ENCODE measurements around the gene LRRC28.

Gene LRRC28

GRCh38 chr15:99265541-99266070 lies 14.3 kb downstream of the LRRC28 start:
- Histone ChIP-seq H3K4me3 (ENCODE audit: low read depth, low read length) (no peak overlapping the region), H3K4me1 (ENCODE audit: control insufficient read depth, insufficient read depth, low read length) (peaks cover 12% of the 10 kb centered on the region), H3K9me3 (ENCODE audit: control insufficient read depth, insufficient read depth, low read depth, low read length) (no peaks in the 10 kb centered on the region), H3K27ac (ENCODE audit: extremely low read depth, low read depth, low read length) (no peak overlapping the region), H3K36me3 (ENCODE audit: control insufficient read depth in 2 of 2, insufficient read depth in 1 of 2, low read length in 2 of 2) (peaks cover 5 to 10% of the 10 kb centered on the region in 2 experiments; a peak in 2 of 3 replicates)
- no peak for TF ChIP-seq ZNF510 (tag by site-specific recombination; IDR thresholded peaks at IDR 0.05; ENCODE audit: insufficient replicate concordance)
- no peak for TF ChIP-seq ZNF600 (tag by site-specific recombination; IDR thresholded peaks at IDR 0.05)
- no peak for TF ChIP-seq GLI2 (tag by site-specific recombination; IDR thresholded peaks at IDR 0.05; ENCODE audit: borderline replicate concordance, low read depth)
- TF ChIP-seq, protein P1, sequence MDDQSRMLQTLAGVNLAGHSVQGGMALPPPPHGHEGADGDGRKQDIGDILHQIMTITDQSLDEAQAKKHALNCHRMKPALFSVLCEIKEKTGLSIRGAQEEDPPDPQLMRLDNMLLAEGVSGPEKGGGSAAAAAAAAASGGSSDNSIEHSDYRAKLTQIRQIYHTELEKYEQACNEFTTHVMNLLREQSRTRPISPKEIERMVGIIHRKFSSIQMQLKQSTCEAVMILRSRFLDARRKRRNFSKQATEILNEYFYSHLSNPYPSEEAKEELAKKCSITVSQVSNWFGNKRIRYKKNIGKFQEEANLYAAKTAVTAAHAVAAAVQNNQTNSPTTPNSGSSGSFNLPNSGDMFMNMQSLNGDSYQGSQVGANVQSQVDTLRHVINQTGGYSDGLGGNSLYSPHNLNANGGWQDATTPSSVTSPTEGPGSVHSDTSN (CRISPR knock-in tag; IDR thresholded peaks at IDR 0.05) = no peak
- no peak for TF ChIP-seq ZNF560 (tag by site-specific recombination; IDR thresholded peaks at IDR 0.05; ENCODE audit: borderline replicate concordance)
- no peak for TF ChIP-seq ZNF585B (tag by site-specific recombination; IDR thresholded peaks at IDR 0.05)
- TF ChIP-seq ZNF624 (tag by site-specific recombination; IDR thresholded peaks at IDR 0.05) = no peak
- ChIA-PET POLR2A (interaction anchor here (1.0 kb wide), 1 partner anchor 468 kb away, joined by 3 read pairs; the partner anchor contains the start of gene LYSMD4), CTCF (interaction anchor here (0.6 to 2.1 kb wide), 2 partner anchors 386 to 439 kb away, joined by 3 to 6 read pairs; no protein-coding TSS in a partner anchor)

GRCh38 chr15:99267957-99268356 lies 16.7 kb downstream of the LRRC28 start:
- Histone ChIP-seq H3K36me3 (ENCODE audit: control insufficient read depth in 2 of 2, insufficient read depth in 1 of 2, low read length in 2 of 2) (peaks cover under 1 to 2% of the 10 kb centered on the region in 2 experiments; a peak in 2 of 3 replicates), H3K4me3 (ENCODE audit: low read depth, low read length) (no peak overlapping the region), H3K9me3 (ENCODE audit: control insufficient read depth, insufficient read depth, low read depth, low read length) (no peaks in the 10 kb centered on the region), H3K4me1 (ENCODE audit: control insufficient read depth, insufficient read depth, low read length) (peaks cover 12% of the 10 kb centered on the region), H3K27ac (ENCODE audit: extremely low read depth, low read depth, low read length) (no peak overlapping the region)
- ChIA-PET POLR2A (interaction anchor here (2.3 kb wide), 1 partner anchor 17 kb away, joined by 7 read pairs; the partner anchor contains the start of gene LRRC28), CTCF (interaction anchor here (1.0 to 1.9 kb wide), 5 partner anchors 54 to 461 kb away, joined by 3 to 16 read pairs (median 4); no protein-coding TSS in a partner anchor)
- TF ChIP-seq ZNF654 (tag by site-specific recombination; IDR thresholded peaks at IDR 0.05; ENCODE audit: low read depth) = no peak
- no peak for TF ChIP-seq ZNF600 (tag by site-specific recombination; IDR thresholded peaks at IDR 0.05)
- TF ChIP-seq, protein P2, sequence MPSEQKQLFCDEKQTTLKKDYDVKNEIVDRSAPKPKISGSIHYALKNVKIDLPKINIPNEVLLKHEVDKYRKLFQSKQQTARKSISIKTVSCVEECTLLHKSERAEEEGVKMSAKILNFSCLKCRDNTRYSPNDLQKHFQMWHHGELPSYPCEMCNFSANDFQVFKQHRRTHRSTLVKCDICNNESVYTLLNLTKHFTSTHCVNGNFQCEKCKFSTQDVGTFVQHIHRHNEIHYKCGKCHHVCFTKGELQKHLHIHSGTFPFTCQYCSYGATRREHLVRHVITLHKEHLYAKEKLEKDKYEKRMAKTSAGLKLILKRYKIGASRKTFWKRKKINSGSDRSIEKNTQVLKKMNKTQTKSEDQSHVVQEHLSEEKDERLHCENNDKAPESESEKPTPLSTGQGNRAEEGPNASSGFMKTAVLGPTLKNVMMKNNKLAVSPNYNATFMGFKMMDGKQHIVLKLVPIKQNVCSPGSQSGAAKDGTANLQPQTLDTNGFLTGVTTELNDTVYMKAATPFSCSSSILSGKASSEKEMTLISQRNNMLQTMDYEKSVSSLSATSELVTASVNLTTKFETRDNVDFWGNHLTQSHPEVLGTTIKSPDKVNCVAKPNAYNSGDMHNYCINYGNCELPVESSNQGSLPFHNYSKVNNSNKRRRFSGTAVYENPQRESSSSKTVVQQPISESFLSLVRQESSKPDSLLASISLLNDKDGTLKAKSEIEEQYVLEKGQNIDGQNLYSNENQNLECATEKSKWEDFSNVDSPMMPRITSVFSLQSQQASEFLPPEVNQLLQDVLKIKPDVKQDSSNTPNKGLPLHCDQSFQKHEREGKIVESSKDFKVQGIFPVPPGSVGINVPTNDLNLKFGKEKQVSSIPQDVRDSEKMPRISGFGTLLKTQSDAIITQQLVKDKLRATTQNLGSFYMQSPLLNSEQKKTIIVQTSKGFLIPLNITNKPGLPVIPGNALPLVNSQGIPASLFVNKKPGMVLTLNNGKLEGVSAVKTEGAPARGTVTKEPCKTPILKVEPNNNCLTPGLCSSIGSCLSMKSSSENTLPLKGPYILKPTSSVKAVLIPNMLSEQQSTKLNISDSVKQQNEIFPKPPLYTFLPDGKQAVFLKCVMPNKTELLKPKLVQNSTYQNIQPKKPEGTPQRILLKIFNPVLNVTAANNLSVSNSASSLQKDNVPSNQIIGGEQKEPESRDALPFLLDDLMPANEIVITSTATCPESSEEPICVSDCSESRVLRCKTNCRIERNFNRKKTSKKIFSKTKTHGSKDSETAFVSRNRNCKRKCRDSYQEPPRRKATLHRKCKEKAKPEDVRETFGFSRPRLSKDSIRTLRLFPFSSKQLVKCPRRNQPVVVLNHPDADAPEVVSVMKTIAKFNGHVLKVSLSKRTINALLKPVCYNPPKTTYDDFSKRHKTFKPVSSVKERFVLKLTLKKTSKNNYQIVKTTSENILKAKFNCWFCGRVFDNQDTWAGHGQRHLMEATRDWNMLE (tag by site-specific recombination; conservative IDR thresholded peaks at IDR 0.05; ENCODE audit: low read depth) = no peak

DNA sequence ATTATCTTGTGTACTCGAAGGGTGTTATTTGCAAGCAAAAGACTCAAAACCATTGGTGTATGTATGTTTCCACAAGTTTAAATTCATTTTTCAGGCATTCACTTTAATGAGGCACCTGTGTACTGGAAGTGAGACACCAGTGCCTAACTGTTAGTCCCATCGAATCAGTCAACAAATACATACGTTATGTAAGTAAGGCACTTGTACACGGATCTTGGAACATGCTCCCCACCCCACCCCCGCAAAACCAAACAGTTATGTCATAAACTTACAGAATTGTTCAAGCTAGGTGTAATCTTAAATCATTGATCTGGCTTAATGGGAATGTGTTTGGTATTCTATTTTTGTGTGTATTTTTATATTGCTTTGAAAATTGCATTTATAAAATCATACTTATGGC lies 17.1 kb downstream of the LRRC28 start:
- ChIA-PET POLR2A (interaction anchor here (2.3 kb wide), 1 partner anchor 17 kb away, joined by 7 read pairs; the partner anchor contains the start of gene LRRC28), CTCF (interaction anchor here (0.5 to 1.9 kb wide), 15 partner anchors 14 to 568 kb away, joined by 3 to 16 read pairs (median 3); no protein-coding TSS in a partner anchor)
- Histone ChIP-seq H3K36me3 (ENCODE audit: control insufficient read depth in 2 of 2, insufficient read depth in 1 of 2, low read length in 2 of 2) (peaks cover 0 to 2% of the 10 kb centered on the region in 2 experiments; a peak in 1 of 3 replicates), H3K4me1 (ENCODE audit: control insufficient read depth, insufficient read depth, low read length) (peaks cover 12% of the 10 kb centered on the region), H3K4me3 (ENCODE audit: low read depth, low read length) (no peak overlapping the region), H3K9me3 (ENCODE audit: control insufficient read depth, insufficient read depth, low read depth, low read length) (no peaks in the 10 kb centered on the region), H3K27ac (ENCODE audit: extremely low read depth, low read depth, low read length) (no peak overlapping the region)
- TF ChIP-seq ZNF555 (tag by site-specific recombination; conservative IDR thresholded peaks at IDR 0.05) (no peak), OVOL3 (tag by site-specific recombination; IDR thresholded peaks at IDR 0.05) (0 out of 2 replicates have a peak, but pooled peaks have one; percentile 26), SCRT2 (tag by site-specific recombination; IDR thresholded peaks at IDR 0.05) (0 out of 2 replicates have a peak, but pooled peaks have one; percentile 22), REPIN1 (tag by site-specific recombination; IDR thresholded peaks at IDR 0.05; ENCODE audit: low read depth) (no peak), ZFHX2 (tag by site-specific recombination; conservative IDR thresholded peaks at IDR 0.05) (0 out of 2 replicates have a peak, but pooled peaks have one; percentile 6), ZNF530 (tag by site-specific recombination; IDR thresholded peaks at IDR 0.05; ENCODE audit: low read depth) (no peak), ZNF791 (tag by site-specific recombination; IDR thresholded peaks at IDR 0.05) (no peak), ZNF623 (tag by site-specific recombination; IDR thresholded peaks at IDR 0.05) (no peak), ZNF658 (tag by site-specific recombination; IDR thresholded peaks at IDR 0.05) (no peak), ZNF600 (tag by site-specific recombination; IDR thresholded peaks at IDR 0.05) (0 out of 2 replicates have a peak, but pooled peaks have one; percentile 15)
- TF ChIP-seq, protein P3, sequence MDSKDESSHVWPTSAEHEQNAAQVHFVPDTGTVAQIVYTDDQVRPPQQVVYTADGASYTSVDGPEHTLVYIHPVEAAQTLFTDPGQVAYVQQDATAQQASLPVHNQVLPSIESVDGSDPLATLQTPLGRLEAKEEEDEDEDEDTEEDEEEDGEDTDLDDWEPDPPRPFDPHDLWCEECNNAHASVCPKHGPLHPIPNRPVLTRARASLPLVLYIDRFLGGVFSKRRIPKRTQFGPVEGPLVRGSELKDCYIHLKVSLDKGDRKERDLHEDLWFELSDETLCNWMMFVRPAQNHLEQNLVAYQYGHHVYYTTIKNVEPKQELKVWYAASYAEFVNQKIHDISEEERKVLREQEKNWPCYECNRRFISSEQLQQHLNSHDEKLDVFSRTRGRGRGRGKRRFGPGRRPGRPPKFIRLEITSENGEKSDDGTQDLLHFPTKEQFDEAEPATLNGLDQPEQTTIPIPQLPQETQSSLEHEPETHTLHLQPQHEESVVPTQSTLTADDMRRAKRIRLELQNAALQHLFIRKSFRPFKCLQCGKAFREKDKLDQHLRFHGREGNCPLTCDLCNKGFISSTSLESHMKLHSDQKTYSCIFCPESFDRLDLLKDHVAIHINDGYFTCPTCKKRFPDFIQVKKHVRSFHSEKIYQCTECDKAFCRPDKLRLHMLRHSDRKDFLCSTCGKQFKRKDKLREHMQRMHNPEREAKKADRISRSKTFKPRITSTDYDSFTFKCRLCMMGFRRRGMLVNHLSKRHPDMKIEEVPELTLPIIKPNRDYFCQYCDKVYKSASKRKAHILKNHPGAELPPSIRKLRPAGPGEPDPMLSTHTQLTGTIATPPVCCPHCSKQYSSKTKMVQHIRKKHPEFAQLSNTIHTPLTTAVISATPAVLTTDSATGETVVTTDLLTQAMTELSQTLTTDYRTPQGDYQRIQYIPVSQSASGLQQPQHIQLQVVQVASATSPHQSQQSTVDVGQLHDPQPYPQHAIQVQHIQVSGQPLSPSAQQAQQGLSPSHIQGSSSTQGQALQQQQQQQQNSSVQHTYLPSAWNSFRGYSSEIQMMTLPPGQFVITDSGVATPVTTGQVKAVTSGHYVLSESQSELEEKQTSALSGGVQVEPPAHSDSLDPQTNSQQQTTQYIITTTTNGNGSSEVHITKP (tag by site-specific recombination; IDR thresholded peaks at IDR 0.05) = peak; percentile 81
